ENCODE results near the gene DPH3.

Gene DPH3

GRCh38 chr3:16265455-16265786 lies 678 bp upstream of the DPH3 start:
- TF ChIP-seq ZNF184 (tag by site-specific recombination; IDR thresholded peaks at IDR 0.05) (no peak), ZNF624 (tag by site-specific recombination; IDR thresholded peaks at IDR 0.05) (no peak), ZBTB26 (tag by site-specific recombination; optimal IDR thresholded peaks at IDR 0.05) (no peak), ZNF660 (tag by site-specific recombination; IDR thresholded peaks at IDR 0.05) (0 out of 2 replicates have a peak, but pooled peaks have one; percentile 0)
- peak overlapping the region; percentile 47; the same call in 1 of the 2 replicates for H3K27ac ChIP-seq (ENCODE audit: extremely low read depth, low read depth, low read length)
- ChIA-PET POLR2A (interaction anchor here (0.6 to 1.6 kb wide), 3 partner anchors 17 to 1060 kb away, joined by 3 read pairs; partner anchors contain the start of gene CAPN7), CTCF (interaction anchor here (0.7 to 2.2 kb wide), 7 partner anchors 13 to 286 kb away, joined by 3 to 10 read pairs (median 3); no protein-coding TSS in a partner anchor)
- H3K36me3 ChIP-seq (ENCODE audit: control insufficient read depth in 2 of 2, insufficient read depth in 1 of 2, low read length in 2 of 2): peaks cover 6 to 32% of the 10 kb centered on the region in 2 experiments; a peak in 2 of 3 replicates
- peak overlapping the region; percentile 93 for H3K4me3 ChIP-seq (ENCODE audit: low read depth, low read length)
- no peaks in the 10 kb centered on the region for H3K4me1 ChIP-seq (ENCODE audit: control insufficient read depth, insufficient read depth, low read length)
- H3K9me3 ChIP-seq (ENCODE audit: control insufficient read depth, insufficient read depth, low read depth, low read length): no peaks in the 10 kb centered on the region

- H3K36me3 ChIP-seq (ENCODE audit: control insufficient read depth in 2 of 2, insufficient read depth in 1 of 2, low read length in 2 of 2): peaks cover 3 to 33% of the 10 kb centered on the region in 2 experiments; a peak in 2 of 3 replicates
- H3K4me1 ChIP-seq (ENCODE audit: control insufficient read depth, insufficient read depth, low read length): no peaks in the 10 kb centered on the region
- ChIA-PET POLR2A (interaction anchor here (0.5 to 1.6 kb wide), 4 partner anchors 49 to 1058 kb away, joined by 3 to 4 read pairs (median 3); partner anchors contain the start of gene CAPN7), CTCF (interaction anchor here (0.6 to 1.0 kb wide), 5 partner anchors 16 to 1144 kb away, joined by 3 to 6 read pairs (median 3); no protein-coding TSS in a partner anchor)
- peak overlapping the region; percentile 93 for H3K4me3 ChIP-seq (ENCODE audit: low read depth, low read length)
- no peaks in the 10 kb centered on the region for H3K9me3 ChIP-seq (ENCODE audit: control insufficient read depth, insufficient read depth, low read depth, low read length)
- no peak overlapping the region for H3K27ac ChIP-seq (ENCODE audit: extremely low read depth, low read depth, low read length)
- TF ChIP-seq ZNF580 (tag by site-specific recombination; IDR thresholded peaks at IDR 0.05) (no peak), BCL11B (tag by site-specific recombination; IDR thresholded peaks at IDR 0.05; ENCODE audit: low read depth) (no peak), ZNF175 (tag by site-specific recombination; IDR thresholded peaks at IDR 0.05) (no peak), ZNF544 (tag by site-specific recombination; IDR thresholded peaks at IDR 0.05) (no peak), ZNF311 (tag by site-specific recombination; IDR thresholded peaks at IDR 0.05; ENCODE audit: borderline replicate concordance) (no peak), ZNF792 (tag by site-specific recombination; IDR thresholded peaks at IDR 0.05) (no peak), ZBTB48 (tag by site-specific recombination; IDR thresholded peaks at IDR 0.05) (no peak), ZNF248 (tag by site-specific recombination; IDR thresholded peaks at IDR 0.05) (no peak), ZNF335 (tag by site-specific recombination; conservative IDR thresholded peaks at IDR 0.05) (peak; percentile 85), ZNF37A (tag by site-specific recombination; IDR thresholded peaks at IDR 0.05) (no peak), ZNF202 (tag by site-specific recombination; IDR thresholded peaks at IDR 0.05; ENCODE audit: borderline replicate concordance) (no peak), ZNF76 (tag by site-specific recombination; IDR thresholded peaks at IDR 0.05; ENCODE audit: borderline replicate concordance, low read depth) (no peak), ZNF341 (tag by site-specific recombination; IDR thresholded peaks at IDR 0.05; ENCODE audit: low read depth) (peak; percentile 75), ZNF654 (tag by site-specific recombination; IDR thresholded peaks at IDR 0.05; ENCODE audit: low read depth) (no peak), MZF1 (tag by site-specific recombination; IDR thresholded peaks at IDR 0.05; ENCODE audit: borderline replicate concordance) (no peak), HIC1 (tag by site-specific recombination; IDR thresholded peaks at IDR 0.05) (no peak), YY1 (tag by site-specific recombination; IDR thresholded peaks at IDR 0.05) (no peak), ZNF266 (tag by site-specific recombination; IDR thresholded peaks at IDR 0.05; ENCODE audit: low read depth) (no peak), ZNF510 (tag by site-specific recombination; IDR thresholded peaks at IDR 0.05; ENCODE audit: insufficient replicate concordance) (no peak), ZFP69B (tag by site-specific recombination; IDR thresholded peaks at IDR 0.05) (no peak), ZNF660 (tag by site-specific recombination; IDR thresholded peaks at IDR 0.05) (0 out of 2 replicates have a peak, but pooled peaks have one; percentile 28), ZNF629 (tag by site-specific recombination; IDR thresholded peaks at IDR 0.05) (no peak), ZNF639 (tag by site-specific recombination; IDR thresholded peaks at IDR 0.05) (no peak), ZNF747 (tag by site-specific recombination; IDR thresholded peaks at IDR 0.05) (no peak), PRDM6 (tag by site-specific recombination; IDR thresholded peaks at IDR 0.05) (no peak), WT1 (tag by site-specific recombination; IDR thresholded peaks at IDR 0.05) (no peak)
These were observed 502 bp downstream of the DPH3 start for GRCh38 chr3:16264174-16264707.
